GM23338 (cell line): Measurements from ENCODE around the gene NCK2. TPM values are rescaled to one million over a fixed set of nuclear protein-coding genes. Genes with fewer than 3 reads are reported as not detected.

Experiments
- ATAC-seq: fragments of 200-7000 bp; cut with Tn5 transposase; 3 replicates; pipeline ENCODE4 v1.9.1; 2020
- DNase-seq: peaks from one replicate; pipeline ENCODE4 v3.0.0-alpha.2; 2015; ENCODE audit warnings: low spot score
- H2AFZ ChIP-seq: fragments of 200-600 bp; sonication (generic); 2 replicates; pipeline ENCODE4 v1.8.0; 2016; ENCODE audit warnings: antibody characterized with exemption, mild to moderate bottlenecking, moderate library complexity
- H3F3A ChIP-seq: fragments of 200-600 bp; sonication (generic); replicated peaks from 2 replicates; pipeline ENCODE4 v1.8.0; 2017; ENCODE audit warnings: antibody characterized with exemption, mixed run types, low read depth
- H3K27ac ChIP-seq: fragments of 200-600 bp; sonication (generic); 2 replicates; pipeline ENCODE4 v1.6.1; 2016; ENCODE audit warnings: low read depth
- H3K27me3 ChIP-seq: fragments of 200-600 bp; sonication (generic); 2 replicates; pipeline ENCODE4 v1.8.0; 2016; ENCODE audit warnings: mild to moderate bottlenecking, mixed run types, moderate library complexity; ENCODE audit not compliant: insufficient read depth
- H3K36me3 ChIP-seq: fragments of 200-600 bp; sonication (generic); 2 replicates; pipeline ENCODE4 v1.8.0; 2016; ENCODE audit warnings: mild to moderate bottlenecking; ENCODE audit not compliant: insufficient read depth
- H3K4me1 ChIP-seq: fragments of 200-600 bp; sonication (generic); 2 replicates; pipeline ENCODE4 v1.8.0; 2016; ENCODE audit warnings: mild to moderate bottlenecking, moderate library complexity; ENCODE audit not compliant: insufficient read depth
- H3K4me2 ChIP-seq: fragments of 200-600 bp; sonication (generic); 2 replicates; pipeline ENCODE4 v1.7.1; 2017; ENCODE audit warnings: mixed run types
- H3K4me3 ChIP-seq: fragments of 200-600 bp; sonication (generic); 2 replicates; pipeline ENCODE4 v1.6.1; 2016; ENCODE audit warnings: mixed run types
- H3K79me2 ChIP-seq: fragments of 200-600 bp; sonication (generic); replicated peaks from 2 replicates; pipeline ENCODE4 v1.8.0; 2017; ENCODE audit warnings: mild to moderate bottlenecking; ENCODE audit not compliant: insufficient read depth
- H3K9me2 ChIP-seq: fragments of 200-600 bp; sonication (generic); 2 replicates; pipeline ENCODE4 v1.8.0; 2017; ENCODE audit not compliant: insufficient read depth
- H4K20me1 ChIP-seq: fragments of 200-600 bp; sonication (generic); replicated peaks from 2 replicates; pipeline ENCODE4 v1.8.0; 2017; ENCODE audit warnings: mild to moderate bottlenecking; ENCODE audit not compliant: insufficient read depth
- H3K27ac Mint-ChIP-seq: 2 replicates; pipeline ENCODE4 v1.8.0; 2020; ENCODE audit warnings: inconsistent platforms, mild to moderate bottlenecking, moderate library complexity, mixed read lengths
- H3K27me3 Mint-ChIP-seq: 3 replicates; pipeline ENCODE4 v1.8.0; 2022; ENCODE audit warnings: low read depth, mild to moderate bottlenecking, moderate library complexity, mixed read lengths, inconsistent platforms; ENCODE audit not compliant: insufficient read depth, poor library complexity
- H3K36me3 Mint-ChIP-seq: 3 replicates; pipeline ENCODE4 v1.8.0; 2021; ENCODE audit warnings: low read depth, mild to moderate bottlenecking, inconsistent platforms, moderate library complexity, mixed read lengths
- H3K4me1 Mint-ChIP-seq: 3 replicates; pipeline ENCODE4 v1.8.0; 2020; ENCODE audit warnings: mild to moderate bottlenecking, inconsistent platforms, mixed read lengths
- H3K4me3 Mint-ChIP-seq: 3 replicates; pipeline ENCODE4 v1.8.0; 2021; ENCODE audit warnings: moderate library complexity, mild to moderate bottlenecking, inconsistent platforms, mixed read lengths
- H3K9me3 Mint-ChIP-seq: 3 replicates; pipeline ENCODE4 v1.8.0; 2020; ENCODE audit warnings: moderate library complexity, mild to moderate bottlenecking, inconsistent platforms, mixed read lengths
- CREB1 ChIP-seq: fragments of 250-450 bp; sonication (Bioruptor Pico); IDR thresholded peaks from 2 replicates; pipeline ENCODE4 v1.5.0; 2020; ENCODE audit warnings: low read depth, mild to moderate bottlenecking, moderate library complexity
- ETS1 ChIP-seq: IDR thresholded peaks from 2 replicates; pipeline ENCODE4 v1.6.1; 2016; ENCODE audit warnings: antibody characterized with exemption
- EZH2 ChIP-seq: fragments of 200-600 bp; sonication (generic); IDR thresholded peaks from one replicate; pipeline ENCODE4 v1.8.0; 2017; ENCODE audit warnings: antibody characterized with exemption, mild to moderate bottlenecking, low read depth; ENCODE audit not compliant: unreplicated experiment
- EZH2phosphoT487 ChIP-seq: fragments of 200-600 bp; sonication (generic); IDR thresholded peaks from one replicate; pipeline ENCODE4 v1.8.1; 2018; ENCODE audit warnings: antibody characterized with exemption; ENCODE audit not compliant: unreplicated experiment
- JUNB ChIP-seq: IDR thresholded peaks from one replicate; pipeline ENCODE4 v1.6.1; 2016; ENCODE audit warnings: antibody characterized with exemption; ENCODE audit not compliant: unreplicated experiment
- NANOG ChIP-seq: IDR thresholded peaks from 2 replicates; pipeline ENCODE4 v1.6.1; 2016; ENCODE audit warnings: antibody characterized with exemption, borderline replicate concordance
- POLR2AphosphoS5 ChIP-seq: IDR thresholded peaks from 2 replicates; pipeline ENCODE4 v1.6.1; 2016; ENCODE audit warnings: antibody characterized with exemption, low read depth
- REST ChIP-seq: IDR thresholded peaks from one replicate; pipeline ENCODE4 v1.6.1; 2018; ENCODE audit warnings: antibody characterized with exemption; ENCODE audit not compliant: unreplicated experiment
- STAT1 ChIP-seq: IDR thresholded peaks from one replicate; pipeline ENCODE4 v1.6.1; 2016; ENCODE audit warnings: antibody characterized with exemption; ENCODE audit not compliant: unreplicated experiment
- ZNF114 ChIP-seq: fragments of 250-450 bp; sonication (Bioruptor Pico); IDR thresholded peaks from 2 replicates; pipeline ENCODE4 v1.5.0; 2020; ENCODE audit warnings: mild to moderate bottlenecking, moderate library complexity
- ZNF331 ChIP-seq: fragments of 250-450 bp; sonication (Bioruptor Pico); IDR thresholded peaks from 2 replicates; pipeline ENCODE4 v1.5.0; 2020; ENCODE audit warnings: low read depth, mild to moderate bottlenecking, moderate library complexity
- ZNF462 ChIP-seq: fragments of 250-450 bp; sonication (Bioruptor Pico); IDR thresholded peaks from 2 replicates; pipeline ENCODE4 v1.5.0; 2020; ENCODE audit warnings: mild to moderate bottlenecking, moderate library complexity
- polyA plus RNA-seq: library from polyadenylated mRNA; unstranded; fragments of >200 nt; fragmentation: Nextera tagmentation; extraction: Ambion mirVana; gene quantifications from 2 replicates; pipeline ENCODE4 v1.2.1, GENCODE V29; 2016
- total RNA-seq: library from RNA; depleted of rRNA; stranded (reverse); fragments of >200 nt; shearing (Covaris generic); gene quantifications from 2 replicates; pipeline ENCODE4 v1.2.3, GENCODE V29; 2014
- TF ChIP-seq, protein P1 (sequence below), 2 experiments: fragments of 200-600 bp in 1 of 2; sonication (generic) in 1 of 2; conservative IDR thresholded peaks; 2 replicates each; pipeline versions ENCODE4 v1.5.1 to v1.6.1; 2016 to 2017; ENCODE audit warnings: antibody characterized with exemption in 2 of 2, low read depth in 2 of 2, mild to moderate bottlenecking in 2 of 2, moderate library complexity in 1 of 2

NCK2 gene
- total and polyA plus RNA-seq, 2 experiments from 2014 or later = 26.9 to 59.9 TPM

GRCh38 chr2:105723431-105723830 lies 21.3 kb upstream of the NCK2 start:
- Histone ChIP-seq H3K4me1 (no peaks in the 10 kb centered on the region), H3K9me2 (no peaks in the 10 kb centered on the region), H3F3A (no peaks in the 10 kb centered on the region), H3K79me2 (no peaks in the 10 kb centered on the region), H4K20me1 (no peaks in the 10 kb centered on the region), H3K27me3 (no peaks in the 10 kb centered on the region), H3K36me3 (no peaks in the 10 kb centered on the region), H3K4me3 (no peak overlapping the region), H2AFZ (no peak overlapping the region), H3K4me2 (no peak overlapping the region), H3K27ac (no peak overlapping the region)
- peaks cover 8% of the 10 kb centered on the region for H3K4me1 Mint-ChIP-seq
- no peak overlapping the region for H3K4me3 Mint-ChIP-seq
- H3K9me3 Mint-ChIP-seq = peaks cover 13% of the 10 kb centered on the region; the same call in 1 of the 3 replicates
- no peak for ATAC-seq
- H3K27me3 Mint-ChIP-seq = peaks cover 2% of the 10 kb centered on the region
- H3K36me3 Mint-ChIP-seq = peaks cover 4% of the 10 kb centered on the region; the same call in 1 of the 3 replicates
- TF ChIP-seq ZNF114 (no peak), EZH2 (no peak), POLR2AphosphoS5 (no peak), ZNF331 (CRISPR knock-in tag) (no peak), REST (no peak), STAT1 (no peak), ETS1 (no peak), EZH2phosphoT487 (no peak), JUNB (no peak), ZNF462 (no peak), CREB1 (CRISPR knock-in tag) (no peak), NANOG (no peak)
- TF ChIP-seq, protein P1, sequence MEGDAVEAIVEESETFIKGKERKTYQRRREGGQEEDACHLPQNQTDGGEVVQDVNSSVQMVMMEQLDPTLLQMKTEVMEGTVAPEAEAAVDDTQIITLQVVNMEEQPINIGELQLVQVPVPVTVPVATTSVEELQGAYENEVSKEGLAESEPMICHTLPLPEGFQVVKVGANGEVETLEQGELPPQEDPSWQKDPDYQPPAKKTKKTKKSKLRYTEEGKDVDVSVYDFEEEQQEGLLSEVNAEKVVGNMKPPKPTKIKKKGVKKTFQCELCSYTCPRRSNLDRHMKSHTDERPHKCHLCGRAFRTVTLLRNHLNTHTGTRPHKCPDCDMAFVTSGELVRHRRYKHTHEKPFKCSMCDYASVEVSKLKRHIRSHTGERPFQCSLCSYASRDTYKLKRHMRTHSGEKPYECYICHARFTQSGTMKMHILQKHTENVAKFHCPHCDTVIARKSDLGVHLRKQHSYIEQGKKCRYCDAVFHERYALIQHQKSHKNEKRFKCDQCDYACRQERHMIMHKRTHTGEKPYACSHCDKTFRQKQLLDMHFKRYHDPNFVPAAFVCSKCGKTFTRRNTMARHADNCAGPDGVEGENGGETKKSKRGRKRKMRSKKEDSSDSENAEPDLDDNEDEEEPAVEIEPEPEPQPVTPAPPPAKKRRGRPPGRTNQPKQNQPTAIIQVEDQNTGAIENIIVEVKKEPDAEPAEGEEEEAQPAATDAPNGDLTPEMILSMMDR (conservative IDR thresholded peaks at IDR 0.05; ENCODE audit: low read depth in 2 of 2) = no peak
- H3K27ac Mint-ChIP-seq = no peak overlapping the region
- no peak for DNase-seq
